Liver (tissue), 3 donors: ENCODE measurements around the gene PWWP2B.

ENCODE experiments used
- CTCF ChIP-seq: fragments of 150-350 bp; IDR thresholded peaks from 2 replicates; pipeline ENCODE4 v1.5.1; 2017; ENCODE audit warnings: improper control_type of control experiment, low read depth, low read length; ENCODE audit not compliant: missing input control
- EGR1 ChIP-seq, 2 donors: IDR thresholded peaks; 2 replicates each; pipeline ENCODE4 v1.6.1; 2016 to 2018; ENCODE audit warnings: antibody characterized with exemption in 2 of 2, low read depth in 2 of 2
- FOXA1 ChIP-seq: IDR thresholded peaks from 2 replicates; pipeline ENCODE4 v1.6.1; 2016; ENCODE audit warnings: antibody characterized with exemption
- GABPA ChIP-seq, 2 donors: IDR thresholded peaks in 1 of 2; conservative IDR thresholded peaks in 1 of 2; 2 replicates each; pipeline ENCODE4 v1.6.1; 2016; ENCODE audit warnings: antibody characterized with exemption in 2 of 2, mild to moderate bottlenecking in 1 of 2, moderate library complexity in 1 of 2
- JUND ChIP-seq, 2 donors: IDR thresholded peaks; 2 replicates each; pipeline ENCODE4 v1.6.1; 2016; ENCODE audit warnings: antibody characterized with exemption in 2 of 2
- RAD21 ChIP-seq, 2 donors: IDR thresholded peaks; 2 replicates each; pipeline ENCODE4 v1.6.1; 2016; ENCODE audit warnings: antibody characterized with exemption in 2 of 2, mild to moderate bottlenecking in 2 of 2
- REST ChIP-seq: IDR thresholded peaks from 2 replicates; pipeline ENCODE4 v1.6.1; 2016; ENCODE audit warnings: antibody characterized with exemption, mild to moderate bottlenecking
- YY1 ChIP-seq: IDR thresholded peaks from 2 replicates; pipeline ENCODE4 v1.6.1; 2016; ENCODE audit warnings: antibody characterized with exemption, mild to moderate bottlenecking
- ZBTB33 ChIP-seq: IDR thresholded peaks from 2 replicates; pipeline ENCODE4 v1.6.1; 2016; ENCODE audit warnings: antibody characterized with exemption
- TF ChIP-seq, protein P1 (sequence below): IDR thresholded peaks from 2 replicates; pipeline ENCODE4 v1.6.1; 2016; ENCODE audit warnings: antibody characterized with exemption
- TF ChIP-seq, protein P2 (sequence below): IDR thresholded peaks from 2 replicates; pipeline ENCODE4 v1.6.1; 2016; ENCODE audit warnings: antibody characterized with exemption
- donor health status: healthy.
- donor health status: healthy.

GRCh38 chr10:132404911-132405462 is 8.0 kb downstream of the PWWP2B start:
- no peak for TF ChIP-seq CTCF
- TF ChIP-seq, protein P1, sequence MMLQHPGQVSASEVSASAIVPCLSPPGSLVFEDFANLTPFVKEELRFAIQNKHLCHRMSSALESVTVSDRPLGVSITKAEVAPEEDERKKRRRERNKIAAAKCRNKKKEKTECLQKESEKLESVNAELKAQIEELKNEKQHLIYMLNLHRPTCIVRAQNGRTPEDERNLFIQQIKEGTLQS, result no peak
- TF ChIP-seq RAD21 (IDR thresholded peaks at IDR 0.05), result no peak
- TF ChIP-seq, protein P2, sequence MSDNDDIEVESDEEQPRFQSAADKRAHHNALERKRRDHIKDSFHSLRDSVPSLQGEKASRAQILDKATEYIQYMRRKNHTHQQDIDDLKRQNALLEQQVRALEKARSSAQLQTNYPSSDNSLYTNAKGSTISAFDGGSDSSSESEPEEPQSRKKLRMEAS, result no peak
- no peak for TF ChIP-seq EGR1 (IDR thresholded peaks at IDR 0.05; ENCODE audit: low read depth in 2 of 2)
- TF ChIP-seq REST, result no peak
- no peak for TF ChIP-seq YY1
- TF ChIP-seq GABPA (IDR thresholded peaks at IDR 0.05 in 1 of 2, conservative IDR thresholded peaks at IDR 0.05 in 1 of 2), result no peak
- TF ChIP-seq ZBTB33, result no peak
- no peak for TF ChIP-seq JUND (IDR thresholded peaks at IDR 0.05)
- TF ChIP-seq FOXA1, result no peak
